Endometrial microvascular endothelial cells (primary cell): ENCODE results near the gene GADD45GIP1. TPM values are rescaled to one million over a fixed set of nuclear protein-coding genes. Genes with fewer than 3 reads are reported as not detected.
"Not testable (repeated sequence)": the region's sequence is repeated elsewhere in the genome, so short reads cannot be mapped to it uniquely, and the experiment has no call there.

Experiments
- in situ Hi-C: cut with HindIII; loops from 2 replicates; pipeline ENCODE4 v1.10.0; 2017; ENCODE audit warnings: low sequenced_read_pairs, low pct_unique_long_range_greater_than_20kb; ENCODE audit errors: inconsistent ontology term
- total RNA-seq: library from RNA; depleted of rRNA; stranded (reverse); fragments of >200 nt; gene quantifications from one replicate; pipeline ENCODE4 v1.2.3, GENCODE V29; 2015; ENCODE audit errors: inconsistent ontology term

The GADD45GIP1 gene
- total RNA-seq, 1 donor from 2014 or later = 41.4 TPM

- in situ Hi-C loops = no loop called here
These were observed 12.4 kb upstream of the GADD45GIP1 start, which contains the start of gene DAND5 for GRCh38 chr19:12969292-12969988. TSS of gene DAND5 (plus strand) at chr19:12969576. CDS start at chr19:12969661, 85 bp downstream.

GRCh38 chr19:12967907-12968306, 10.9 kb upstream of the GADD45GIP1 start:
- in situ Hi-C loops = no loop called here

- in situ Hi-C loops = no loop called here
These were observed 8.8 kb upstream of the GADD45GIP1 start for GRCh38 chr19:12965812-12966135.

- in situ Hi-C loops = no loop called here
These were observed 8.2 kb upstream of the GADD45GIP1 start for GRCh38 chr19:12965017-12965811.

- in situ Hi-C loops = no loop called here
These were observed 2.5 kb upstream of the GADD45GIP1 start for GRCh38 chr19:12959481-12959880.

GRCh38 chr19:12957389-12957952, 448 bp upstream of the GADD45GIP1 start:
- in situ Hi-C loops = not testable (repeated sequence)

GRCh38 chr19:12955996-12956395, 1.0 kb downstream of the GADD45GIP1 start:
- in situ Hi-C loops = no loop called here

GRCh38 chr19:12955575-12955974, 1.4 kb downstream of the GADD45GIP1 start:
- in situ Hi-C loops = not testable (repeated sequence)

GRCh38 chr19:12954612-12954962, 2.4 kb downstream of the GADD45GIP1 start:
- in situ Hi-C loops = no loop called here

GRCh38 chr19:12953799-12954611, 3.0 kb downstream of the GADD45GIP1 start:
- in situ Hi-C loops = no loop called here

- in situ Hi-C loops = no loop called here
These were observed 3.8 kb downstream of the GADD45GIP1 start for GRCh38 chr19:12953138-12953798.

- in situ Hi-C loops = no loop called here
These were observed 4.4 kb downstream of the GADD45GIP1 start for GRCh38 chr19:12952488-12953137.

GRCh38 chr19:12952050-12952449, 5.0 kb downstream of the GADD45GIP1 start:
- in situ Hi-C loops = not testable (repeated sequence)

- in situ Hi-C loops = no loop called here
These were observed 7.4 kb downstream of the GADD45GIP1 start for GRCh38 chr19:12949363-12950283.

- in situ Hi-C loops = no loop called here
These were observed 8.2 kb downstream of the GADD45GIP1 start for GRCh38 chr19:12948612-12949362.

GRCh38 chr19:12947702-12948611, 9.1 kb downstream of the GADD45GIP1 start:
- in situ Hi-C loops = no loop called here
